ENCODE data around the gene SLCO2B1. TPM values are rescaled to one million over a fixed set of nuclear protein-coding genes. Genes with fewer than 3 reads are reported as not detected.

The SLCO2B1 gene
- total RNA-seq, 2 donors from 2014 or later = 9.5 to 24.6 TPM

DNA sequence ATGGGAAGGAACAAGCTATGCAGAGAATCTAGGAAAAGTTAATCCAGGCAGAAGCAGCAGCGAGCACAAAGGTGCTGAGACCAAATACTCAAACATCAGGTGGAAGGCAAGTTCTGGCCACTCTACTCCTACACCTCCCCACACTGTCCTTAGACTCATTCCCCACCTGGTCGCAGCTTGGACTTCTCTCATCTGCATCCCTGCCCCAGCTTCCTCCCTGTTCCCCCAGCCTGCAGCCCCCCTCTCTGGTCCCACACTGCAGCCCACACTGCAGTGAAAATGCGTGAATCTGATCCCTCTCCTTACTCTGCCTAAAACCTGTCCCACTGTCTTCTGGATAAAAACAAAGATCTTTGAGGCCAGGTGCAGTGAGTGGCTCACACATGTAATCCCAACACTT is 98.8 kb downstream of the SLCO2B1 start:
- no peak overlapping the region for H3K27ac ChIP-seq
- TF ChIP-seq, protein P1, sequence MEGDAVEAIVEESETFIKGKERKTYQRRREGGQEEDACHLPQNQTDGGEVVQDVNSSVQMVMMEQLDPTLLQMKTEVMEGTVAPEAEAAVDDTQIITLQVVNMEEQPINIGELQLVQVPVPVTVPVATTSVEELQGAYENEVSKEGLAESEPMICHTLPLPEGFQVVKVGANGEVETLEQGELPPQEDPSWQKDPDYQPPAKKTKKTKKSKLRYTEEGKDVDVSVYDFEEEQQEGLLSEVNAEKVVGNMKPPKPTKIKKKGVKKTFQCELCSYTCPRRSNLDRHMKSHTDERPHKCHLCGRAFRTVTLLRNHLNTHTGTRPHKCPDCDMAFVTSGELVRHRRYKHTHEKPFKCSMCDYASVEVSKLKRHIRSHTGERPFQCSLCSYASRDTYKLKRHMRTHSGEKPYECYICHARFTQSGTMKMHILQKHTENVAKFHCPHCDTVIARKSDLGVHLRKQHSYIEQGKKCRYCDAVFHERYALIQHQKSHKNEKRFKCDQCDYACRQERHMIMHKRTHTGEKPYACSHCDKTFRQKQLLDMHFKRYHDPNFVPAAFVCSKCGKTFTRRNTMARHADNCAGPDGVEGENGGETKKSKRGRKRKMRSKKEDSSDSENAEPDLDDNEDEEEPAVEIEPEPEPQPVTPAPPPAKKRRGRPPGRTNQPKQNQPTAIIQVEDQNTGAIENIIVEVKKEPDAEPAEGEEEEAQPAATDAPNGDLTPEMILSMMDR (IDR thresholded peaks at IDR 0.05) = no peak
- peaks cover 0 to 14% of the 10 kb centered on the region in 2 donors for H3K9me3 ChIP-seq
- H3K4me3 ChIP-seq = no peak overlapping the region
- H3K27me3 ChIP-seq = no peaks in the 10 kb centered on the region
- no peaks in the 10 kb centered on the region for H3K36me3 ChIP-seq
- no peak for DNase-seq (ENCODE audit: low spot score)
- peaks cover 0 to 3% of the 10 kb centered on the region in 2 donors for H3K4me1 ChIP-seq

DNA sequence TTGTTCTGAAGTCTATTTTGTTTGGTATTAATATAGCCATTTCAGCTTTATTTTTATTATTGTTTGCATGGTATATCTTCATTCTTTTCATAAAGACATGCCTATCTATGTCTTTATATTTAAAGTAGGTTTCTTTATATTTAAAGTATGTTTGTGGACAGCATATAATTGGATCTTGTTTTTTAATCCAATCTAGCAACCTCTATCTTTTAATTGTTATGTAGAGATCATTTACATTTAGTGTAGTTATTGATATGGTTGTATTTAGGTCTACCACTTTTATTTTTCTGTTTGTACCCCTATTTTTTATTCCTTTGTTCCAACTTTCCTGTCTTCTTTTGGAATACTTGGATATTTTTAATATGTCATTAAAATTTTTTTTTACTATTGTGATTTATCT is 103.4 kb downstream of the SLCO2B1 start:
- no peaks in the 10 kb centered on the region for H3K27me3 ChIP-seq
- DNase-seq (ENCODE audit: low spot score) = no peak

More for the DNA sequence above, 103.4 kb downstream of the SLCO2B1 start:
- Histone ChIP-seq H3K36me3 (no peaks in the 10 kb centered on the region), H3K27ac (no peak overlapping the region), H3K9me3 (peaks cover 0 to 14% of the 10 kb centered on the region in 2 donors), H3K4me3 (no peak overlapping the region), H3K4me1 (no peaks in the 10 kb centered on the region)
- TF ChIP-seq, protein P1 (IDR thresholded peaks at IDR 0.05) = no peak

Other genes starting within 250 kb of the SLCO2B1 start
- gene XRRA1, start 202.0 kb upstream of the SLCO2B1 start, total RNA-seq = 1 to 10 TPM; 6.8 to 8.1 TPM
- 10 to 100 TPM; 26.6 to 34.7 TPM for gene SPCS2, start 201.8 kb upstream of the SLCO2B1 start, total RNA-seq
- 1 to 10 TPM; 3.0 to 8.4 TPM for gene NEU3, start 162.2 kb upstream of the SLCO2B1 start, total RNA-seq
- not detected for gene OR2AT4, start 54.2 kb upstream of the SLCO2B1 start, total RNA-seq
- gene TPBGL, start 89.7 kb downstream of the SLCO2B1 start, total RNA-seq = under 1 TPM; 0.12 to 0.15 TPM
- 10 to 100 TPM; 19.4 to 22.9 TPM for gene ARRB1, start 200.6 kb downstream of the SLCO2B1 start, total RNA-seq
- gene RPS3, start 248.4 kb downstream of the SLCO2B1 start, total RNA-seq = 100 to 1,000 TPM; 391 to 983 TPM